Neural cell (in vitro differentiated cells): ENCODE measurements around the gene TCTA. TPM values are rescaled to one million over a fixed set of nuclear protein-coding genes. Genes with fewer than 3 reads are reported as not detected.

Experiments used
- H2AFZ ChIP-seq: fragments of 200-600, 300-800 bp; sonication (generic), shearing (Covaris generic); 2 replicates; pipeline ENCODE4 v1.6.0; 2014; ENCODE audit warnings: low read depth, mild to moderate bottlenecking, antibody characterized with exemption, low read length, moderate library complexity
- H3F3A ChIP-seq: fragments of 200-600 bp; shearing (Covaris generic); 2 replicates; pipeline ENCODE4 v1.6.1; 2016; ENCODE audit warnings: mild to moderate bottlenecking, moderate library complexity, mixed read lengths, antibody characterized with exemption, low read length; ENCODE audit not compliant: insufficient read depth, poor library complexity, severe bottlenecking
- H3K27ac ChIP-seq: fragments of 200-600, 300-800 bp; sonication (generic), shearing (Covaris generic); 2 replicates; pipeline ENCODE4 v1.5.1; 2014; ENCODE audit warnings: mild to moderate bottlenecking, low read length, moderate library complexity
- H3K27me3 ChIP-seq: fragments of 300-800, 200-600 bp; sonication (generic), shearing (Covaris generic); 2 replicates; pipeline ENCODE4 v1.6.0; 2014; ENCODE audit warnings: mild to moderate bottlenecking, low read depth, low read length, moderate library complexity; ENCODE audit not compliant: insufficient read depth
- H3K36me3 ChIP-seq: fragments of 300-800, 200-600 bp; sonication (generic), shearing (Covaris generic); 2 replicates; pipeline ENCODE4 v1.5.1; 2014; ENCODE audit warnings: mild to moderate bottlenecking, antibody characterized with exemption, low read length, moderate library complexity; ENCODE audit not compliant: insufficient read depth
- H3K4me2 ChIP-seq: fragments of 300-800, 200-600 bp; sonication (generic), shearing (Covaris generic); 2 replicates; pipeline ENCODE4 v1.6.0; 2014; ENCODE audit warnings: mild to moderate bottlenecking, low read length
- H3K4me3 ChIP-seq: fragments of 300-800, 200-600 bp; sonication (generic), shearing (Covaris generic); 2 replicates; pipeline ENCODE4 v1.5.1; 2014; ENCODE audit warnings: mild to moderate bottlenecking, low read length, moderate library complexity
- H3K79me2 ChIP-seq: fragments of 200-600 bp; shearing (Covaris generic); replicated peaks from 2 replicates; pipeline ENCODE4 v1.6.0; 2014; ENCODE audit warnings: mild to moderate bottlenecking, low read length, moderate library complexity; ENCODE audit not compliant: insufficient read depth
- H3K9ac ChIP-seq: fragments of 300-800, 200-600 bp; sonication (generic), shearing (Covaris generic); 2 replicates; pipeline ENCODE4 v1.6.1; 2016; ENCODE audit warnings: mild to moderate bottlenecking, low read length, mixed read lengths
- H3K9me2 ChIP-seq: fragments of 200-600 bp; shearing (Covaris generic); 2 replicates; pipeline ENCODE4 v1.6.1; 2016; ENCODE audit warnings: mild to moderate bottlenecking, low read length, mixed read lengths; ENCODE audit not compliant: insufficient read depth
- H3K9me3 ChIP-seq: fragments of 200-600, 300-800 bp; sonication (generic), shearing (Covaris generic); 2 replicates; pipeline ENCODE4 v1.6.1; 2016; ENCODE audit warnings: mild to moderate bottlenecking, mixed run types, low read length, moderate library complexity, mixed read lengths
- H4K20me1 ChIP-seq: fragments of 200-600 bp; shearing (Covaris generic); 2 replicates; pipeline ENCODE4 v1.6.1; 2016; ENCODE audit warnings: mild to moderate bottlenecking, mixed run types; ENCODE audit not compliant: insufficient read depth
- EP300 ChIP-seq: fragments of 450-650 bp; conservative IDR thresholded peaks from 2 replicates; pipeline ENCODE4 v1.6.1; 2014; ENCODE audit warnings: antibody characterized with exemption, mild to moderate bottlenecking, moderate library complexity; ENCODE audit not compliant: poor library complexity, severe bottlenecking
- EZH2 ChIP-seq: fragments of 200-600, 300-800 bp; shearing (Covaris generic), sonication (generic); IDR thresholded peaks from 2 replicates; pipeline ENCODE4 v1.6.1; 2014; ENCODE audit warnings: antibody characterized with exemption, low read length, borderline replicate concordance, mild to moderate bottlenecking; ENCODE audit not compliant: insufficient read depth, poor library complexity, severe bottlenecking
- MXI1 ChIP-seq: fragments of 450-650 bp; conservative IDR thresholded peaks from 2 replicates; pipeline ENCODE4 v1.6.1; 2014; ENCODE audit warnings: antibody characterized with exemption, mild to moderate bottlenecking; ENCODE audit not compliant: poor library complexity, severe bottlenecking
- RAD21 ChIP-seq: fragments of 450-650 bp; conservative IDR thresholded peaks from 2 replicates; pipeline ENCODE4 v1.6.1; 2014; ENCODE audit warnings: antibody characterized with exemption, mild to moderate bottlenecking, moderate library complexity
- REST ChIP-seq: IDR thresholded peaks from 2 replicates; pipeline ENCODE4 v1.6.1; 2012; ENCODE audit warnings: borderline replicate concordance
- TAF1 ChIP-seq: IDR thresholded peaks from 2 replicates; pipeline ENCODE4 v1.6.1; 2012; ENCODE audit warnings: low read depth
- polyA plus RNA-seq: library from polyadenylated mRNA; depleted of rRNA; stranded (reverse); fragments of >200 nt; gene quantifications from 2 replicates; pipeline ENCODE4 v1.2.3, GENCODE V29; 2014
- TF ChIP-seq, protein P1 (sequence below): fragments of 450-650 bp; IDR thresholded peaks from 2 replicates; pipeline ENCODE4 v1.5.1; 2014; ENCODE audit warnings: antibody characterized with exemption, mild to moderate bottlenecking, moderate library complexity; ENCODE audit not compliant: poor library complexity, severe bottlenecking

The TCTA gene
- polyA plus RNA-seq, 1 donor from 2014 or later = 17.1 TPM

GRCh38 chr3:49445391-49445790 lies 33.2 kb downstream of the TCTA start:
- no peak for TF ChIP-seq MXI1
- TF ChIP-seq, protein P1, sequence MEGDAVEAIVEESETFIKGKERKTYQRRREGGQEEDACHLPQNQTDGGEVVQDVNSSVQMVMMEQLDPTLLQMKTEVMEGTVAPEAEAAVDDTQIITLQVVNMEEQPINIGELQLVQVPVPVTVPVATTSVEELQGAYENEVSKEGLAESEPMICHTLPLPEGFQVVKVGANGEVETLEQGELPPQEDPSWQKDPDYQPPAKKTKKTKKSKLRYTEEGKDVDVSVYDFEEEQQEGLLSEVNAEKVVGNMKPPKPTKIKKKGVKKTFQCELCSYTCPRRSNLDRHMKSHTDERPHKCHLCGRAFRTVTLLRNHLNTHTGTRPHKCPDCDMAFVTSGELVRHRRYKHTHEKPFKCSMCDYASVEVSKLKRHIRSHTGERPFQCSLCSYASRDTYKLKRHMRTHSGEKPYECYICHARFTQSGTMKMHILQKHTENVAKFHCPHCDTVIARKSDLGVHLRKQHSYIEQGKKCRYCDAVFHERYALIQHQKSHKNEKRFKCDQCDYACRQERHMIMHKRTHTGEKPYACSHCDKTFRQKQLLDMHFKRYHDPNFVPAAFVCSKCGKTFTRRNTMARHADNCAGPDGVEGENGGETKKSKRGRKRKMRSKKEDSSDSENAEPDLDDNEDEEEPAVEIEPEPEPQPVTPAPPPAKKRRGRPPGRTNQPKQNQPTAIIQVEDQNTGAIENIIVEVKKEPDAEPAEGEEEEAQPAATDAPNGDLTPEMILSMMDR = no peak
- no peak for TF ChIP-seq EZH2
- no peak overlapping the region for H3K4me2 ChIP-seq
- no peaks in the 10 kb centered on the region for H3K9me2 ChIP-seq

DNA sequence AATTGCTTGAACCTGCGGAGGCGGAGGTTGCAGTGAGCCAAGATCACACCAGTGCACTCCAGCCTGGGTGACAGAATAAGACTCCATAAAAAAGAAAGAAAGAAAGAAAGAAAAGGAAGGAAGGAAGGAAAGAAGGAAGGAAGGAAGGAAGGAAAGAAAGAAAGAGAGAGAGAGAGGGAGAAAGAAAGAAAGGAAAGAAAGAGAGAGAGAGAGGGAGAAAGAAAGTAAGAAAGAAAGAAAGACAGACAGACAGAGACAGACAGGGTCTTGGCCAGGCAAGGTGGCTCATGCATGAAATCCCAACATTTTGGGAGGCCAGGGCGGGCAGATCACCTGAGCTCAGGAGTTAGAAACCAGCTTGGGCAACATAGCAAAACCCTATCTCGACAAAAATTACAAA lies 41.4 kb downstream of the TCTA start:
- Histone ChIP-seq H3K4me2 (no peak overlapping the region), H3K9me2 (no peaks in the 10 kb centered on the region), H3K9me3 (no peaks in the 10 kb centered on the region), H3K27me3 (no peaks in the 10 kb centered on the region), H3K27ac (no peak overlapping the region), H3F3A (no peaks in the 10 kb centered on the region), H2AFZ (no peak overlapping the region), H3K9ac (no peak overlapping the region), H4K20me1 (no peaks in the 10 kb centered on the region), H3K79me2 (no peaks in the 10 kb centered on the region), H3K4me3 (no peak overlapping the region), H3K36me3 (no peaks in the 10 kb centered on the region)
- TF ChIP-seq EP300 = no peak
- no peak for TF ChIP-seq TAF1
- TF ChIP-seq EZH2 = no peak
- TF ChIP-seq REST = no peak

More at GRCh38 chr3:49445391-49445790, 33.2 kb downstream of the TCTA start:
- Histone ChIP-seq H3K9me3 (no peaks in the 10 kb centered on the region), H3F3A (no peaks in the 10 kb centered on the region), H4K20me1 (no peaks in the 10 kb centered on the region), H3K27me3 (no peaks in the 10 kb centered on the region), H3K36me3 (no peaks in the 10 kb centered on the region), H3K27ac (no peak overlapping the region), H3K79me2 (no peaks in the 10 kb centered on the region), H3K9ac (no peak overlapping the region), H2AFZ (no peak overlapping the region), H3K4me3 (no peak overlapping the region)

GRCh38 chr3:49454458-49454857 lies 42.2 kb downstream of the TCTA start:
- no peak overlapping the region for H3K27ac ChIP-seq
- H3F3A ChIP-seq = no peaks in the 10 kb centered on the region
- no peaks in the 10 kb centered on the region for H3K9me2 ChIP-seq
- TF ChIP-seq TAF1 (no peak), RAD21 (no peak), MXI1 (no peak), EP300 (no peak)
- TF ChIP-seq, protein P1 = no peak
- no peaks in the 10 kb centered on the region for H3K79me2 ChIP-seq
- no peak overlapping the region for H2AFZ ChIP-seq
- no peak overlapping the region for H3K9ac ChIP-seq
- H3K36me3 ChIP-seq = no peaks in the 10 kb centered on the region
- no peak overlapping the region for H3K4me3 ChIP-seq
- no peaks in the 10 kb centered on the region for H3K27me3 ChIP-seq
- H3K4me2 ChIP-seq = no peak overlapping the region
- no peaks in the 10 kb centered on the region for H4K20me1 ChIP-seq
- H3K9me3 ChIP-seq = no peaks in the 10 kb centered on the region
